Thymus (tissue), 11 donors: ENCODE results near the gene MEIS2. TPM values are rescaled to one million over a fixed set of nuclear protein-coding genes. Genes with fewer than 3 reads are reported as not detected.

Source experiments
- DNase-seq, 9 donors: peaks; one replicate each; pipeline ENCODE4 v3.0.0-alpha.2; 2013; ENCODE audit warnings: low spot score in 9 of 9, low read depth in 6 of 9, missing footprints in 1 of 9
- H3K27ac ChIP-seq, 2 donors: one replicate each; pipeline ENCODE4 v1.5.1; 2013; ENCODE audit warnings: control low read depth in 1 of 2, low read depth in 1 of 2, low read length in 1 of 2, mild to moderate bottlenecking in 1 of 2, moderate library complexity in 1 of 2
- H3K27me3 ChIP-seq, 2 donors: one replicate each; pipeline ENCODE4 v1.5.1; 2013; ENCODE audit warnings: low read length in 1 of 2; ENCODE audit not compliant: control insufficient read depth in 2 of 2, insufficient read depth in 1 of 2
- H3K36me3 ChIP-seq, 2 donors: one replicate each; pipeline ENCODE4 v1.5.1; 2013; ENCODE audit warnings: low read length in 1 of 2, mild to moderate bottlenecking in 1 of 2, moderate library complexity in 1 of 2; ENCODE audit not compliant: control insufficient read depth in 2 of 2, insufficient read depth in 2 of 2
- H3K4me1 ChIP-seq, 2 donors: one replicate each; pipeline ENCODE4 v1.5.1; 2013; ENCODE audit warnings: low read length in 2 of 2; ENCODE audit not compliant: control insufficient read depth in 2 of 2, insufficient read depth in 2 of 2
- H3K4me3 ChIP-seq, 2 donors: one replicate each; pipeline ENCODE4 v1.5.1; 2013; ENCODE audit warnings: low read length in 2 of 2, control low read depth in 1 of 2, mild to moderate bottlenecking in 1 of 2
- H3K9me3 ChIP-seq, 2 donors: one replicate each; pipeline ENCODE4 v1.5.1; 2013; ENCODE audit warnings: low read length in 1 of 2, mild to moderate bottlenecking in 1 of 2; ENCODE audit not compliant: control insufficient read depth in 2 of 2, insufficient read depth in 1 of 2
- WGBS: extraction: QIAGEN DNeasy Blood & Tissue Kit; methylation state at CpG from one replicate; pipeline ENCODE4 v1.1.7; 2013; 5-methylcytosine and 5-hydroxymethylcytosine counted together
- polyA plus RNA-seq: library from polyadenylated mRNA; stranded (reverse); fragments of 200-250 nt; gene quantifications from one replicate; pipeline ENCODE4 v1.2.3, GENCODE V29; 2013
- total RNA-seq: library from RNA; stranded (reverse); fragments of 120-200 nt; gene quantifications from one replicate; pipeline ENCODE4 v1.2.4, GENCODE V29; 2013
- donor health status: healthy.

The MEIS2 gene
- total and polyA plus RNA-seq, 2 donors, result 20.8 to 32.7 TPM

DNA sequence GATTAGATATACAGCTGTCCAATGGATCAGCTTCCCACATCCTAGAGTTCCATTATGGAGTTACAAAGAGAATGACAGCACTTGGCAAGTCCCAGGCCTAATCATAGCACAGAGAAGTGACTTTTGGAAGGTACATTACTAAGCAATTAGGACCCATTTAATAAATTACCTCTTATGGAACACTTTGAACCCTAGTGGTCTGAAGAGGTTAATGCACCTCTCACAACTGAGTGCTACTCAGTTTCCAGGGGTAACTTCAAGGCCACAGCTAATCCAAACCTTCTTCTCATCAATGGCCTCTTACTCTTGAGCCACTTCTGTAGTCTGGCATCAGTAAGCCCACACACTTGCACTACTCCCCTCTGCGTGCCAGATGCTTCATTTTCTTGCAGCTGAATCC is 34.9 kb upstream of the MEIS2 start:
- DNase-seq, result no peak
- Histone ChIP-seq H3K36me3 (no peaks in the 10 kb centered on the region), H3K4me1 (no peaks in the 10 kb centered on the region), H3K9me3 (no peaks in the 10 kb centered on the region), H3K4me3 (no peak overlapping the region), H3K27me3 (no peaks in the 10 kb centered on the region), H3K27ac (no peak overlapping the region)
- 55% methylated on average over 1 of the region's 1 CpG for WGBS

DNA sequence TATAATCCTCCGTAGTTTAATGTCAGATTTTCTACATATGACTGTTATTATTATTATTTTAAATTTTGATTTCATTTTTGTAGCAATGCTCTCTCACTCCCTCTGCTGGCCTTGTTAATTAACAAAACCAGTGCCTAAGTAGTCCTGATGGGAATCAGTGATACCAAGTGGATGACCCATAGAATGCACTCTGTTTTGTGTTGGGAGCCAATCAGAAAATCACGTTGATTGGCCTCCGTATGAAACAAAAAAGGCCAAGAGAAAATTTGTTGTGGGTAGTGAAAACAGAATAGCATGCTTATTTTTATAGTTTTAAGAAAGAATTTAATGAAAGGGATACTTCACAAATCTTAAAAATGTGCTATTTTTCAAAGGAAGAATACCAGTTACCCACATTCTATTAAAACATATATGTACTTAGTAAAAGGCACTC is 34.4 kb upstream of the MEIS2 start:
- H3K4me3 ChIP-seq, result no peak overlapping the region
- no peak for DNase-seq
- no peaks in the 10 kb centered on the region for H3K4me1 ChIP-seq
- H3K27me3 ChIP-seq, result no peaks in the 10 kb centered on the region
- H3K36me3 ChIP-seq, result no peaks in the 10 kb centered on the region
- WGBS, result 48% methylated on average over 3 of the region's 3 CpGs
- no peaks in the 10 kb centered on the region for H3K9me3 ChIP-seq
- H3K27ac ChIP-seq, result no peak overlapping the region

DNA sequence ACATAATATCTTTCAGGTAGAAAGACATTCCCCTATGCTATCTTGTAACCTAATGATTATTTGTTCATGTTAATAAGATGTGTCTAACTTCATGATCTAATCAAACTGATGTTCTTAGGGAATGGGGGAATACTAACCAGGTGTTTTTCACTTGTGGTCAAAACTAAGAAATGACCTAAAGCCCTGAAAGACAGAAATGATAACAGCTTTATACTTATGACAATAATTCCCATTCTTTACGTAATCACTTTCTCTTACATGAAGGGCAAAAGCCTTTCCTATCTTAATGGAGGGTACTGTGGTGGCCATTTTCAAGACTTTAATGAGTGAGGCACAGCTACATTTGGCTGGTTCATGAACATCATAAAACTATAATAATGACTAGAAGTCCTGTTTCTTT is 33.9 kb upstream of the MEIS2 start:
- no peak for DNase-seq
- Histone ChIP-seq H3K4me3 (no peak overlapping the region), H3K4me1 (no peaks in the 10 kb centered on the region), H3K9me3 (no peaks in the 10 kb centered on the region), H3K27ac (no peak overlapping the region), H3K36me3 (no peaks in the 10 kb centered on the region), H3K27me3 (no peaks in the 10 kb centered on the region)
- 97% methylated on average over 1 of the region's 1 CpG for WGBS

DNA sequence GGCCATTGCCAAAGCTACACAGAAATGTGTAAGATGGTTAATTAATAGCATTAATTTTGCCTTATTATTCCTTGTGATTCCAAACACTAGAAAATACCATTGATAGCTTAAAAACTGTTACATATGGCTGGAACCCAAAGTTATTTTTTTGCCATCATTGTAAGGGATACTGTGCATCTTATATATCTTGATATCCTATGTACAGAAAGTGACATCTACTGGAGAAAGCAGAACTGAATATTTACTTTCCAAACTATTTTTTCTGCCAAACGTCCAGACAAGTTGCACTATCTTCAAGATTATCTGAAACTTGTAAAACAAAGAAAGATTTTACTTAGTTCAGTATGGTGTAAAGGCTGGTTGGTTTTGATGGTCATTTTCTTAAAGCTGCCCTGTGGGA is 33.3 kb upstream of the MEIS2 start:
- Histone ChIP-seq H3K27me3 (no peaks in the 10 kb centered on the region), H3K27ac (no peak overlapping the region), H3K9me3 (no peaks in the 10 kb centered on the region), H3K36me3 (no peaks in the 10 kb centered on the region), H3K4me1 (no peaks in the 10 kb centered on the region), H3K4me3 (no peak overlapping the region)
- DNase-seq, result no peak
- WGBS, result 8% methylated on average over 1 of the region's 1 CpG

DNA sequence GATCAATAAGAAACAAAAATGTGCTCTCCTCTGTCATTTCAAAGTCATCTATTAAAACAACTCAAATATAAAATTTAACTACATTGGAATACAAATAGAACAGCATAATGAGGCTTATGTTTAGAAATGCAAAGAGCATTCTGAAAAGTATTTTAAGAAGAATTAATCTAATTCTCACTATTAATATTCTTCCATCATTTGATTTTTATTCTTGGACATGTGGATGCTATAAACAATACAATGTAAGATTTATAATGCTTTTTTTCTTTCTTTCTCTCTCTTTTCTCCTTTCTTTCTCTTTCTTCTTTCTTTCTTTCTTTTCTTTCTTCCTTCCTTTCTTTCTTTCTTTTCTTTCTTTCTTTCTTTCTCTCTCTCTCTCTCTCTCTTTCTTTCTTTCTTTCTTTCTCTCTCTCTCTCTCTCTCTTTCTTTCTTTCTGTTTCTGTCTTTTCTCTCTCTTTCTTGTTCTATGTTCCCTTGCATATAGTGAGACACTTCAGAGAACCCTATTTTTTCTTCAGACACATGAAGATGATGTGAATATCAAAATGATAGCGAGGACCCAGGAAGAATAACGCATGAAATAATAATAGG is 32.6 kb upstream of the MEIS2 start:
- no peaks in the 10 kb centered on the region for H3K9me3 ChIP-seq
- H3K4me3 ChIP-seq, result no peak overlapping the region
- WGBS, result 93% methylated on average over 2 of the region's 2 CpGs
- H3K4me1 ChIP-seq, result no peaks in the 10 kb centered on the region
- no peaks in the 10 kb centered on the region for H3K36me3 ChIP-seq
- H3K27me3 ChIP-seq, result no peaks in the 10 kb centered on the region
- H3K27ac ChIP-seq, result no peak overlapping the region
- no peak for DNase-seq

DNA sequence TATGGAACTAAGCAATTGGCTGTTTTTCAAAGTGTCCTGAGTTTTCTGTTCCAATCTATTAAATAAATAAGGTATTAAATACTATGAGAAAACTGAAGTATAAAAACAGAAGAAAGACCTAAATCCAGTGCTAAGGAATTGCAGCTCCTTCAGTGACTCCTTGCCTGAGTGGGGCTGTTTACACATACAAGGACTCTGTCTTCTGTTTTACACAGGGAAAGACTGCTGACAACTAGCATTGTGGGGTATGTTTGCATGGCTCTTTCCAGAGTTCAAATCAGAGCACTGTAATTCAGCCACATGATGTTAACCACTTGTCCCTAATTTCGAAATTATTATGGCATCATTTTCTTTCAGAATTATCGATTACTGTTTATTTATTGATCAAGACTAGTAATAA is 31.3 kb upstream of the MEIS2 start:
- 62% methylated on average over 2 of the region's 2 CpGs for WGBS
- Histone ChIP-seq H3K27me3 (no peaks in the 10 kb centered on the region), H3K27ac (no peak overlapping the region), H3K36me3 (no peaks in the 10 kb centered on the region), H3K9me3 (no peaks in the 10 kb centered on the region), H3K4me1 (no peaks in the 10 kb centered on the region), H3K4me3 (no peak overlapping the region)
- DNase-seq, result no peak

DNA sequence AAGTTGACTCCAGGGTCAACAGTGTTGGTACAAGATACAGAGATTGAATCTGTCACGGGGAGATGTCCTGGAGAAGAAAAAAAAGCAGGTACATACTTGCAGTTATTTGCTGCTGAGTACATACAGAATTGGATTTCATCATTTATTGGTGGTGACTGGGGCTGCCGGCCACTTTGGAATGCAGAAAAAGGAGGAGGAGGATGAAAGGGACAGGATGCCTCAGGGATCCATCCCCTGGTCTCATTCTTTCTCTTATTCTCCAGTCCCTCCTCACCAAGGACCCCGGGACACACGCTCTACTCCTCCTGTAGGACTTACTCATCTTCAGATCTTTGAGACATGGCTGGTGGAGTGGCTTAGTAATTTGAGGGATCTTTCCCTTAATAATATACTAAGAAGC is 30.0 kb upstream of the MEIS2 start:
- no peaks in the 10 kb centered on the region for H3K9me3 ChIP-seq
- WGBS, result 83% methylated on average over 4 of the region's 4 CpGs
- DNase-seq, result no peak
- H3K27me3 ChIP-seq, result no peaks in the 10 kb centered on the region
- no peak overlapping the region for H3K27ac ChIP-seq
- H3K4me3 ChIP-seq, result no peak overlapping the region
- no peaks in the 10 kb centered on the region for H3K36me3 ChIP-seq
- no peaks in the 10 kb centered on the region for H3K4me1 ChIP-seq

DNA sequence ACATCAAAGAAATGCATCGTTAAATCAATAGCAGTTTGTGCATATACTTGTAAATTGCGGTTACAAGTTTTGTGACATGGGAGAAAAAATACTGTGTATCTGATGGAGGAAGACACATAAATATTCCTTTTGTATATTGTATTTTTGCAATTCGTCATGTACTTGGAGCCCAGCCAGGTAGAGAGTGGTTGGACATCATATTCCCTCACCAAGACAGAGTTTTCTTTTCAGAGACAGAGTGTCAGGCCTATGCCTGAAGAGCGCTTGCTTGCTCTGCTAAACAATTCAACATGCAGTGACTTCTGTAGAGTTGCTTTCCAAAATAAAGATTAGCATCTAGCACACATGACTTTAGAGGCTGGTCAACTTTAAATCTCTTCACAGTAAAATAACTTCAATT is 24.8 kb upstream of the MEIS2 start:
- Histone ChIP-seq H3K4me3 (no peak overlapping the region), H3K27ac (no peak overlapping the region), H3K9me3 (no peaks in the 10 kb centered on the region), H3K27me3 (no peaks in the 10 kb centered on the region), H3K36me3 (no peaks in the 10 kb centered on the region), H3K4me1 (no peaks in the 10 kb centered on the region)
- no peak for DNase-seq
- WGBS, result 85% methylated on average over 4 of the region's 4 CpGs

DNA sequence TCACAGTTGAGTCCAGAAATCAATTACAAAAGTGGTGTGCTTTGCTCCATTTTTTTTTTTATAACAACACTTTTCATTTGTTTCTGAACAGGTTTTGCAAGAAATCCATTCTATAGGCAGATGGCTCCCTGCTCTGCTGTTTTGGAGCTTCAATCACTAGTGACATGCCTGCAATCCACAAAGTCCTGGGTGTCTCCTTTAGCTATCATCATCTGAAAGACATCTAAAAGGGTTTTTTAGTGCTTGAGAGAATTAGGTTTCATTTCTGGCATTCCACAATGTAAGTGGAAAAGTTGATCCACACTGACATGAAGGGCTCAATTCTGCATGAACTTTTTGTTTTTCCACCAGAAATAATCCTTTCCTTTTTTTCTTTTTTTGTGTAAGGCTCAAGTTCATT is 24.0 kb upstream of the MEIS2 start:
- Histone ChIP-seq H3K4me3 (no peak overlapping the region), H3K27ac (no peak overlapping the region), H3K36me3 (no peaks in the 10 kb centered on the region), H3K27me3 (no peaks in the 10 kb centered on the region), H3K9me3 (no peaks in the 10 kb centered on the region), H3K4me1 (no peaks in the 10 kb centered on the region)
- DNase-seq, result no peak

DNA sequence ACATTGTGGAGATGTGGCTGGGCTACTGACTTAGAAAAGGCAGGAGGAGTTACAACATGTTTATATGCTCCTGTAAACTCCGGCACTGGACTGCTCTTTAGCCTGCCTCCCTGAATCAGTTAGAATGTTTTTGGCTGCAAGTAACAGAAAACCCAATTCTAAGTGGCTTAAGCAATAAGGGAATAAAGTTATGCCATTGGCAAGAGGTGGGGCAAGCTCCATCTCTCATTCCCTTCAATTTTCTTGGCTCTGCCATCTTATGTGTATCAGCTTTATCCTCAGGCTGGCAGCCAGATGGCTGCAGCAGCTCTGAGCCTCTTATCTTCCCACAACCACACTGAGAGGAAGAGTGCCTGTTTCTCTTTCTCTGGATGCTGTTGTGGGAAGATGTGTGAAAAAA is 22.4 kb upstream of the MEIS2 start:
- Histone ChIP-seq H3K9me3 (no peaks in the 10 kb centered on the region), H3K27me3 (no peaks in the 10 kb centered on the region), H3K4me3 (no peak overlapping the region), H3K36me3 (no peaks in the 10 kb centered on the region), H3K27ac (no peak overlapping the region), H3K4me1 (no peaks in the 10 kb centered on the region)
- DNase-seq, result no peak
- 97% methylated on average over 1 of the region's 1 CpG for WGBS
